HG03135 (cell line): ENCODE measurements around the gene IGFBP3.

Source experiments
- ATAC-seq: cut with Tn5 transposase; IDR thresholded peaks from one replicate; pipeline ENCODE4 v1.9.1; 2021; ENCODE audit warnings: mild to moderate bottlenecking, moderate library complexity; ENCODE audit not compliant: unreplicated experiment

The IGFBP3 gene

DNA sequence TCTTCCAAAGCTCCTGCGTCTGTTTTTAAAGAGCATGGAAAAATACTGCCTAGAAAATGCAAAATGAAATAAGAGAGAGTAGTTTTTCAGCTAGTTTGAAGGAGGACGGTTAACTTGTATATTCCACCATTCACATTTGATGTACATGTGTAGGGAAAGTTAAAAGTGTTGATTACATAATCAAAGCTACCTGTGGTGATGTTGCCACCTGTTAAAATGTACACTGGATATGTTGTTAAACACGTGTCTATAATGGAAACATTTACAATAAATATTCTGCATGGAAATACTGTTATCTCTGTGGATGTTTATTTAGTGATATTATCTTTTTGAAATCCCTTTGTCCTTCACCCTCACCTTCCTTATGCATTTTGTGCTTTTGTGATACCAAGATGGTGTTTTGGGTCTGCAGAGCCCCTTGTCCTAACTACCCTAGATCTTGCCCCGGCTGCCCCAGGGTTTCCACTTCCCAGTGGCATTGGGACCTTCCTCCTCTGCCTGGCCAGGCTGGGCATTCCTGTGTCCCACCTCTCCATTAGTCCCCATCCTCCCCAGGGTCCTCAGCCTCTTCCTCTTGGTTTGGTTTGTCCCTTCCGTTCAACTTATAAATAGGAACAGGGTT lies 27.6 kb downstream of the IGFBP3 start:
- no peak for ATAC-seq

DNA sequence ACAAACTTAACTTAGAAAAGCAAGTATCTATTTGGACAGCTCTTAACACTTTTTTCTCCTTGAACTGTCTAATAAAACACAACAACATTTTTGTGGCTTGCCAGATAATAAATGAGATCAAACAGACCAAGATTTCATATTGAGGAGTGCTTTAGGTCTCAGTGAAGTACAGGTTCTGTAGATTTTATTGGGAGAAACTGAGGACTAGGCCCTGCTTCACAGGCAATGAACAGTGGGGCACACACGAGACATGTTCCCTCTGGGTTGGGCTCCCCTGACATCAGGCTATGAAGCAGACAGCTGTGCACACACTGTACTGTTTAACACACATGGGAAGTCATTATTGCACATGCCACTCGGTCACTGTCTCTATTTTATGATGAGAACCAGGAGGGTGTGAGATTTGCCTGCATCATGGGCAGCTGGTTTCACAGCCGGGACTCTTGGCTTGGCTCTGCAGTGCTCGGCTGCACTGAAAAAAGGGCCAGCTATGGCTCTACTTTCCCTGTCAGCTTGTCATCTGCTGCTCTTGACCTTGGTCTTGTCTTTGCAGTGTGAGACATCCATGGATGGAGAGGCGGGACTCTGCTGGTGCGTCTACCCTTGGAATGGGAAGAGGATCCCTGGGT lies 28.6 kb downstream of the IGFBP3 start:
- no peak for ATAC-seq

DNA sequence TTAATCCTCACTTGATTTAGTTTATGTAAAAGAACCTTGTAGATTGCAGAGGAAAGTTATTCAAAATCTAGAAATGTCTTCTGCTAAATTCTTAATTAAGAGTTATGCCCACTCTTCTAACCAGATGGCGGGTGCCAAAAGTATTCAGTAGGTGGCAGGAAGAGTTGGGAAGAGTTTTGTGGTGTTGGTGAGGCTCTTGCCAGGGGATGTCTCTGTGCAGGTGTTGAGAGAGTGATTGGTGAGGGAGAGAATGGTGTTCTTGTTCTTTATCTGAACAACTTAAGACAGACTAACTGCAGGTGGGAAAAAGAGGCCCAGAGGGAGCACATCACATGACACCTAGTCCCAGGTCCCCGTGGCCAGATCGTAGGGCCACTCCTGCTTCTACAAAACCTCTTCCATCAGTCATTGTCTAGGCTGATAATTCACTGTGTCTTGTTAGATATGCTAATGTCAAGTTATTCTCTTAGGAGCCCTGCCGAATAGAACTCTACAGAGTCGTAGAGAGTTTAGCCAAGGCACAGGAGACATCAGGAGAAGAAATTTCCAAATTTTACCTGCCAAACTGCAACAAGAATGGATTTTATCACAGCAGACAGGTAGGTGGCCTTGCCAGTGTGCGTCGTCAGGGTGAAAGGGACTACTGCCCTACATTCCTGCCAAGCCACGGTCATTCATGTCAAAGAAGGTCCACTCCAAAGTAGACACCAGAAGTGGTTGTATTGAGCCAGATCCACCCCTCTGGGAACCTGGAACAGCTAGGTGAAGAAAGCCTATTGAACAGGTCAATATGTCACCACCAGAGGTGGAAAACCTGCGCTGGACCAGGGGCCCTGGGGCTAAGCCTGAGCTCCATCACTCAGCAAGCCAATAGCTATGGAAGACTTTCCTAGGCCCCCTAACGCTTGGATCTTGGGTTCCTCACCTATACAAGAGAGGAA lies 29.3 kb downstream of the IGFBP3 start:
- ATAC-seq: no peak

DNA sequence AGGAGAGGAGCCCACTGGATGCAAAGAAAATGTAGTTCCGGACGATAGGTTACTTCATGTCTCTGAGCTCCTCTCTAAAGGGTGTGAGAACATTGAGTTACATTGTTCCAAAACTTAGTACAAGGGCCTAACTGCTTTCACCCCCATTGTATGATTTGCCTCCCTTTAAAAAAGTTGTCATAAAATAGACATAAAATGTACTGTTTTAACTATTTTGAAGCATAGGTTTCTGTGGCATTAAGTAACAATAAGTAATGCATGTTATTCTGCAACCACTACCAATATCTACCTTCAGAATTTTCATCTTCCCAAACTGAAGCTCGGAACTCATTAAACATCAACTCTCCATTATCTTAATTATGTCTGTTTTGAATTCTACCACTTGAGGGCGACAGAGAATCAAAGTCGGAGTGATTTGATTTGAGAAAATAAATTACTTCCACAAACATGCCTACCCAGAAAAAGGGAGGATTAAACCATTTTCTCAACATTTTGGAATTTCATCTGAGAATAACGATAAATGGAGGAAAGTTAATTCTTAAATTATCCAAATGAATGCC lies 30.1 kb downstream of the IGFBP3 start:
- ATAC-seq: no peak

DNA sequence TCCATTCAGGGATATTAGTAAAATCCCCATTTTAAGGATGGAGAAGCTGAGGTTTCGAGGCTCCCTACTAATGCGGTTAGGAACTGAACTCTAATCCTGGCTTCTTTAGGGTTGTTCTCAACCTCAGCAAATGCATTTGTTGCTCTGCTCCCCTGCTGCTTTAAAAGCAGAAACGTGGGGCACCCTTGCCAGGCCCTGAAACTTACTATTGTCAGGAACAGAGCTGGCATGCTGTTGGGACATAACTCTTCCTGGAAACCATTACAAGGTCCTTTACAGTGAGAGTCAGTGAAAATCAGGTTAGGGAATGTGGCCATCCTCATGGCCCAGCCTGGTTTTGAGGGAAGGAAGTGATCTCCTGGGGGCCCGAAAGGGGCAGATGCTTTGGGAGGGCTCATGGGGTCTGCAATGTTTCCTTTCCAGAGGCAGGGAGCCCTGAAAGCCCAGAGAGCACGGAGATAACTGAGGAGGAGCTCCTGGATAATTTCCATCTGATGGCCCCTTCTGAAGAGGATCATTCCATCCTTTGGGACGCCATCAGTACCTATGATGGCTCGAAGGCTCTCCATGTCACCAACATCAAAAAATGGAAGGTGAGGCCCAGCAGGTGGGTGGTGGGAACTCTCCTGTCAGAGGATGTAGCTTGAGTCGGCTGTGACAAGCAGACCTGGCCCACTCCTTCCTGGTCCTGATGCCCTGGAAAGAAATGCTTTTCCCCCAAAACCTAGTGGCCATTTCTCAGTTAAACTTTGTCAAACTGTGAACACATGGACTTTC lies 30.8 kb downstream of the IGFBP3 start:
- no peak for ATAC-seq

GRCh38 chr7:45889367-45890067 lies 31.6 kb downstream of the IGFBP3 start:
- ATAC-seq: no peak

DNA sequence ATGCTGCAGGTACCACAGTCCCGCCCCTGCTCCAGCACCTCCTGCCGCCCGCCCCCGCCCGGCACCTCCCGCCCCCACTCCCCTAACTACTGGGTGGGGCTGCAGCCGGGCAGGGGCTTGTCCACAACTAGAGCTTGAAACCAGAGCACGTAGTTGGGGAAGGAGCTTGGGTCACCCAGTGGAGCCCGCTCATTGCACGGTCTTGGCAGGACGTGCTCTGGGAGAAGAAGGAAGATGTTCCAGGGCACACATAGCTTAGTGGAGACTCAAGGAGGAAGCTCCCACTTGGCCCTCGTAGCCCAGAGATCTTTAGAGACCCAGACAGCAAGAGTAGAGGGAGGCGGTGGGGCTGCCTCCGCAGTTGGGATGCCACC lies 32.1 kb downstream of the IGFBP3 start:
- ATAC-seq: no peak

DNA sequence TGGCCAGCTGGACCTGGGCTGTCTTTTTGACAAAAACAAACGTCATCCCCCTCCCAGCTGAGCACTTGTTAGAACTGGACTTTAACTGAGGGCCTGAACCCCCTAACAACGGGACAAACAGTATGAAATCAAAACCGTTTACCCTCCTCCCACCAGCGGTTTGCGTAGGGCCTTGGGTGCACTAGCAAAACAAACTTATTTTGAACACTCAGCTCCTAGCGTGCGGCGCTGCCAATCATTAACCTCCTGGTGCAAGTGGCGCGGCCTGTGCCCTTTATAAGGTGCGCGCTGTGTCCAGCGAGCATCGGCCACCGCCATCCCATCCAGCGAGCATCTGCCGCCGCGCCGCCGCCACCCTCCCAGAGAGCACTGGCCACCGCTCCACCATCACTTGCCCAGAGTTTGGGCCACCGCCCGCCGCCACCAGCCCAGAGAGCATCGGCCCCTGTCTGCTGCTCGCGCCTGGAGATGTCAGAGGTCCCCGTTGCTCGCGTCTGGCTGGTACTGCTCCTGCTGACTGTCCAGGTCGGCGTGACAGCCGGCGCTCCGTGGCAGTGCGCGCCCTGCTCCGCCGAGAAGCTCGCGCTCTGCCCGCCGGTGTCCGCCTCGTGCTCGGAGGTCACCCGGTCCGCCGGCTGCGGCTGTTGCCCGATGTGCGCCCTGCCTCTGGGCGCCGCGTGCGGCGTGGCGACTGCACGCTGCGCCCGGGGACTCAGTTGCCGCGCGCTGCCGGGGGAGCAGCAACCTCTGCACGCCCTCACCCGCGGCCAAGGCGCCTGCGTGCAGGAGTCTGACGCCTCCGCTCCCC lies 32.7 kb downstream of the IGFBP3 start, which contains the start of gene IGFBP1:
Gene IGFBP1 (plus strand): TSS at position 304 of the 808 bp plus-strand sequence. CDS start 165 bp downstream, at position 469.
- no peak for ATAC-seq

DNA sequence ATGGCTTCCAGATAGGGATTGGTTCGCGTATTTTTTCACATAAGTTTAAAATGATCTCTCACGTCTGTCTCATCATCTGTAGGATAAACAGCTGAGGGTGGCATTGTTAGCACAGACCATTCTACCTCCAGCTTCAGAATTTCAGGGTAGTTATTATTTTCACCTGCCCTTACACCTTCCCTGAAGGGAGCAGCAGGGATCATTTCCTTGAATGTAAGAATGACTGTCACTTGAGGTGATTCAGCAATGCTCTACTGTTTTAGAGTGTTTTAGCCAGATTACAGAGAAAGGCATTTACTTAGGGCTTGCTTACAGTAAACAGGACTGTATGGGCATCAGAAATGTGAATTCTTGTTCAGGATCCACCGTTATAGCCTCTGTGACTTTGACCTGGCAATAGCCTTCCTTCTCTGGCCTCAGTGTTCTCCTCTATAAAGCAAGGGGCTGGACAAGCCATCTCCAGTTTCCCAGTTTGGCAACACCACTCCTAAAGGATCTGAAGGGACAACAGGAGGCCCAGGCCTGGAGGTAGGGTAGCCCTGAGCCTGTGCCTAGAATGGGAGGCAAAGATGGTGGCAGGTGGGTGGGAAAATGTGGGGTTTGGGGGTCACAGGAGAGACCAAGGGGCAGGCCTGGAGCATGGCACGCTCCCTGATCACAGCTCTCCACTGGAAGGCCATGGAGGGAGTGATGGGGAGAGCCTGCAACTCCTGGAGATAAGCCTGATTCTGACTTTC lies 34.0 kb downstream of the IGFBP3 start:
- no peak for ATAC-seq

- no peak for ATAC-seq
These were observed 35.7 kb downstream of the IGFBP3 start for GRCh38 chr7:45885264-45885882.

- no peak for ATAC-seq
These were observed 36.9 kb downstream of the IGFBP3 start for GRCh38 chr7:45884136-45884535.

DNA sequence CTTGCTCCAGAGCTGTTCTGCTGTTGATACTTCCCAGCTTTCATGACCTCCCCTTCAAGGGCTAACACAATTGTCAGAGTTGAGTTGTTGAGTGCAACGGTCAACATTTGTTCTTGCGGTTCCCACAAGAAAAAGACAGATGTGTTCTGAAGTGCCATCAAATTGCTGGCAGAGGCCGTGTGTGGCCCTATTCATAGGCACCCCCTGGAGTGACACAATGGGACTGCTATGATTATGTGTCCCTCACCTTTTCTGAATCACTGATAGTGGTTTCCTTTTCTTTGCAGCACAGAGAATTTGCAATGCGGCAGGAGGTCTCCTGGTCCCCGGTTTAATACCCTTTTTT lies 38.6 kb downstream of the IGFBP3 start:
- ATAC-seq: no peak

GRCh38 chr7:45881759-45882464 lies 39.2 kb downstream of the IGFBP3 start:
- no peak for ATAC-seq

DNA sequence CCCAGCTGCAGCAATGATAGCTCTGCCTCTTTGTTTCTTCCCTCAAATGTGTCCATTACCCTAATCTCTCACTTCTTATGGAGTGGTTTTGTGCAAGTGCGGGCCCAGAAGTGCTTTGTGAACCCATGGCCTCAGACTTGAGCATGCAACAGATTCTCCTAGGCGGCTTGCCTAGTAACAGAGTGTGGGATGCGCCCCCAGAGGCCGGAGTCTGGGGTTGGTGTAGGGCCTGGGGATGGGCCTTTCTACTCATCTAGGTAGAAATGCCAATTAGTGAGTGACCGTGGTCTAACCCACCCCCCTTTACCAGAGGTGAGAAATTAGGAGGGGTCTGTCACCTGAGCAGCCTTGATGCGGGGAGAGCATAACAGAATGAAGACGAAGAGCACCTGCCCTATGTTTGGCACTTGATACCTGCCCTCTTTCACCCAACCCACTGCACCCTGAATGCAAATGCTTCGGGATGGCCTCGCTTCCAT lies 39.8 kb downstream of the IGFBP3 start:
- no peak for ATAC-seq

- no peak for ATAC-seq
These were observed 40.6 kb downstream of the IGFBP3 start for GRCh38 chr7:45880433-45880860.

DNA sequence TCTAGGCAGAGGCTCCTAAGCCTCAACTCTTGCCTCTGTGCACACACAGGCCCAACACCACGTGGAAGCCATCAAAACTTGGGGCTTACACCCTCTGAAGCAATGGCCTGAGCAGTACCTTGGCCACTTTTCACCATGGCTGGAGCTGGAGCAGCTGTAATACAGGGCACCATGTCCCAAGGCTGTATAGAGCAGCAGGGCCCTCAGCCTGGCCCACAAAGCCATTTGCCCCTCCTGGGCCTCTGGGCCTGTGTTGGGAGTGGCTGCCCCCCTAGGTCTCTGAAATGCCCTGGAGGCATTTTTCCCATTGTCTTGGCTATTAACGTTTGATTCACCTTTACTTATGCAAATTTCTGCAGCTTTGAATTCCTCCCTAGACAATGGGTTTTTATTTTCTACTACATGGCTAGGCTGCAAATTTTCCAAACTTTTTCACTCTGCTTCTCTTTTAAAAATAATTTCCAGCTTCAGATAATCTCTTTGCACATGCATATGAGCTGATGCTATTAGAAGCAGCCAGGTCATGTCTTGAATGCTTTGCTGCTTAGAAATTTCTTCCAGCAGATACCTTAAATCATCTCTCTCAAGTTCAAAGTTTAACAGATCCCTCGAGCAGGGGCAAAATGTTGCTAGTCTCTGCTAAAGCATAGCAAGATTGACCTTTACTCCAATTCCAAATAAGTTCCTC lies 42.5 kb downstream of the IGFBP3 start:
- ATAC-seq: no peak

DNA sequence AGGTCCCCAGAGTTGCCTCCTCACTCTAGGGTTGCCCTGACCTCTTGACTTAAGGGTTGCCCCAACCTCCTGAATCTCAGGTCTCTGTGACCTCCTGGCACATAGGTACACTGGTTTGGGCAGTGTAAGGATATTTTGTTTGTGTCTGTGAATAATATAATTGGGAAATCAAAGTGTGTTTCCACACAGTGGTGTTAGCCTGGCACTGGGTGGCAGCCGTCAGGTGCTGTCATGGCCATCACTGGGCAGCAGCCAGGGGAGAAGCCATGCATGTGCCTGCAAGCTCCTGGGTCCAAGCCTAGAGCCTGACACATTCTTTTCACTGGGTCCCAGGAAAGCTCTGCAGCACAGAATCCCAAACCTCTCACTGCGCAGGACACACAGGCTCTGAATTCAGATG lies 44.6 kb downstream of the IGFBP3 start:
- ATAC-seq: no peak
